HG02840 (cell line): ENCODE results near the gene AKT1S1.

Experiments used
- ATAC-seq: cut with Tn5 transposase; IDR thresholded peaks from one replicate; pipeline ENCODE4 v1.9.1; 2021; ENCODE audit warnings: mild to moderate bottlenecking, moderate library complexity, moderate number of reproducible peaks; ENCODE audit not compliant: unreplicated experiment, low FRiP score

The AKT1S1 gene

DNA sequence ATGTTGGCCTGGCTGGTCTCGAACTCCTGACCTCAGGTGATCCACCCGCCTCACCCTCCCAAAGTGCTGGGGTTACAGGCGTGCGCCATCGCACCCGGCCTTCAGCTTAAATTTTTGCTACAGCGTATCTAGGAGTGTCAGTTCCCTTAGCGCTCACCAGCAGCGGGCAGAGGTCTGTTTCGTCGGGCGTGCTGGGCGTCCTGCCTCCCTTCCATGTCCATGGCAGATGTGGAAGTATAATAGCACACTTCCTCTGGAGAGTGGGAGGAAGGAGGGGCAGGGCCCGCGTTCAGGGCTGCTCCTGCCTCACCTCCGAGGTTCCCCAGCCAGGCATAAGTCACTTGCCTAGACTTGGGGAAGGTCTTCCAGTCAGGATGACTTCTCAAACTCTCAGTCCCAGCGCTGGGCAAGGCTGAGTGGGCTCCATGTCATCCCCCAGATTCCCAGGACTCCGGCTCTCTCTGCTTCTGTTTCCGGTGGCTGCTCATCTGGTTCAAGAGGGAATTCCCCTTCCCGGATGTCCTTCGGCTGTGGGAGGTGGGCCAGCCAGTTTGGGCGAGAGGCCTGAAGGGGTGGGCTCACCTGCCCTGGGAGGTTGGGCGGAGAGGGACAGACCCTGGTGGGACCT is 10.0 kb upstream of the AKT1S1 start:
- ATAC-seq: no peak

DNA sequence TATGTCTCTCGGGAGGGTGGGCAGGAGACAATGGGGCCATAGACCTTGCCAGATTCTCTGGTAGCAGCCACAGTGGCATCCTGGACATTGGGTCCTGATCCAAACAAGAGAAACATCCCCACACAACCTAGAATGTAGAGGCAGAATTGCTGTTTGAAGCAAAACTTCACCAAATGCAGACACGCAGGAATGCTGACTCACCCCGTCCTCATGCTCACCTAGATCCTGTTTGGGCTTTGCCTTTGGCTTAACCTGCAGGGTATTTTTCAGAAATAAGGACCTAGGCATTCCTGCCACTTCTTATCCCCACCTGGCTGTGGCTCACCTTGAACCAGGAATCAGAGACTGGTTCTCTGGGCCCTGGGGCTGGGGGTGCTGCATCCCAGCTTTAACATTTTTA is 7.6 kb upstream of the AKT1S1 start:
- no peak for ATAC-seq

DNA sequence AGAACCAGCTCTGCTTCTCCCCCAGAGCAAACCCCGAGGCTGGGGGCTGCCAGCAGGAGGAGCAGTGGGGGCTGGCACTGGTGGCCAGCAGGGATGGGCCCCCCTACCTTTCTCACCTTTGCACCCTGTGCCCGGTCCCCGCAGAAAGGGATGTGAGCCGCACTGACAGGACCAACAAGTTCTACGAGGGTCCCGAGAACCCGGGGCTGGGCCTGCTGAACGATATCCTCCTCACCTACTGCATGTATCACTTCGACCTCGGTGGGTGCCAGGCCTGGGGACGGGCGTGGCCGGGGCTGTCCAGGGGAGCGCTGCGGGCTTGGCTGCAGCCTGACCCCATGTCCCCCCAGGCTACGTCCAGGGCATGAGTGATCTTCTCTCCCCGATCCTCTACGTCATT is 7.0 kb upstream of the AKT1S1 start:
- ATAC-seq: no peak

DNA sequence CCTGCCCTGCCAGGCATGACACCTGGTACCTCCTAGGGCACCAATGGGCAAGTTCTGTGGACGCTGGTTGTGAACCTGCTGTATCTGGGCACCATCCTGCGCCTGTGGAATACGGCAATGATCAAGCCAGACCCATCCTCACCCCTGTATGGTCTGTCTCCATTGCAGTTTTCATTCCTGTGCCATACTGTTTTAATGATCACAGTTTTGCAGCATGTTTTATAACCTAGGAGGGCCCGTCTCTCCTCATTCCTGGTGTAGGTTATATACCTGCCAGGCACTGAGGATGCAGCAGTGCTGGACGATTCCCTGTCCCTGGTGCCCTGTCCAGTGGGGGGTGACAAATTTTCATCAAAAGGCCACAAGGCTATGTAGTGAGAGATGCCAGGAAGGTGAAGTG is 5.9 kb upstream of the AKT1S1 start:
- no peak for ATAC-seq

DNA sequence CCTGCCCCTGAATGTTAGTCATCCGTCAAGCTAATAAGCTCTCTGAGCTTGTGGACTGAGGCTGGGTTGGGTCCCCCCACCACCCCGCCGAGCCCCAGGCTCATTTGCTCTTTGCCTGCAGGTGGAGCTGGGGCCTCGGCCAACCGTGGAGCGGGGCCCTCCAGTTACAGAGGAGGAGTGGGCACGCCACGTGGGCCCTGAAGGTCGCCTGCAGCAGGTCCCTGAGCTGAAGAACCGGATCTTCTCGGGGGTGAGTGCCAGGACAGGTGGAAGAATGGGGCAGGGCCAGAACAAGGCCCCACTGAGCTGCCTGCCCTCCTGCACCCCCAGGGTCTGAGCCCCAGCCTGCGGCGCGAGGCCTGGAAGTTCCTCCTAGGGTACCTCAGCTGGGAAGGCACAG is 5.5 kb upstream of the AKT1S1 start:
- no peak for ATAC-seq

DNA sequence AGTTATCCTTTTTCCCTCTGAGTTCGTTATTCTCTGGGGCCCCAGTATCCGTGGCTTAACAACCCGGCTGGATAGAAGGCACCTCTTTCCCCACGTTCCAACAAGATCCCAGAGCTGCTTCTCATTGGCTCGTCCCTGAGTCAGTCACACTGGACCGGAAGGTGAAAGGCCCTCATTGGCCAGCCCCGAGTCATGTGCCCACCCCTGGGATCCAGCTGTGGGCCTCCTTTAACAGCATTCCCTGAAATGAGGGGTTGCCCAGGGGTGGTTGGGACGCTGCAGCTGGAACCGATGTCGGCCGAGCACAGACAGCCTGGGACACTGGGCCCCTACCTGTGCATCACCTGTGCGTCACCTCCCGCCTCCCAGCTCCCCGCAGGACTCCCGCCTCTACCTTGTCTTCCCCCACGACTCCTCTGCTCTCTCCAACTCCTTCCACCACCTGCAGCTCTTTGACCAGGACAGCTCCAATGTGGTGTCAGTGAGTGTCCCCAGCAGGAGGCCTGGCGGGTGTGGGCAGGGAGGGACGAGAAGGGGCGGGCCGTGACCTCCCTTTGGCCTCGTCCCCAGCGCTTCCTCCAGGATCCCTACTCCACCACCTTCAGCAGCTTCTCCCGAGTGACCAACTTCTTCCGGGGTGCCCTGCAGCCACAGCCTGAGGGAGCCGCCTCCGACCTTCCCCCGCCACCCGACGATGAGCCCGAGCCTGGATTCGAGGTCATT is 4.7 kb upstream of the AKT1S1 start:
- ATAC-seq: no peak

DNA sequence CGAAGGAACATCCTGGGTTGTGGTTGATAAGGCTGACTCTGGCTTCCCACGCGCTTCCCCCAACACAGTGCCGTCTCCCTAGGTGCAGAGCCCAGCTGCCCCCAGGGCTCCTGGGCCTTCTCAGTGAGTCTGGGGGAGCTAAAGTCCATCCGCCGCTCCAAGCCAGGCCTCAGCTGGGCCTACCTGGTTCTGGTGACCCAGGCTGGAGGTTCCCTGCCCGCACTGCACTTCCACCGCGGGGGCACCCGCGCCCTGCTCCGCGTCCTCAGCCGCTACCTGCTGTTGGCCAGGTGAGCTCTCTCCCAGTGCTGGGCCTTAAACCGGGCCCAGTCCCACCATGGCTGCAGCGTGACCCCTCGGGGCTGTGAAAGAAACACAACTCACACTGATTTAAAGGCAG is 4.0 kb upstream of the AKT1S1 start:
- ATAC-seq: no peak

DNA sequence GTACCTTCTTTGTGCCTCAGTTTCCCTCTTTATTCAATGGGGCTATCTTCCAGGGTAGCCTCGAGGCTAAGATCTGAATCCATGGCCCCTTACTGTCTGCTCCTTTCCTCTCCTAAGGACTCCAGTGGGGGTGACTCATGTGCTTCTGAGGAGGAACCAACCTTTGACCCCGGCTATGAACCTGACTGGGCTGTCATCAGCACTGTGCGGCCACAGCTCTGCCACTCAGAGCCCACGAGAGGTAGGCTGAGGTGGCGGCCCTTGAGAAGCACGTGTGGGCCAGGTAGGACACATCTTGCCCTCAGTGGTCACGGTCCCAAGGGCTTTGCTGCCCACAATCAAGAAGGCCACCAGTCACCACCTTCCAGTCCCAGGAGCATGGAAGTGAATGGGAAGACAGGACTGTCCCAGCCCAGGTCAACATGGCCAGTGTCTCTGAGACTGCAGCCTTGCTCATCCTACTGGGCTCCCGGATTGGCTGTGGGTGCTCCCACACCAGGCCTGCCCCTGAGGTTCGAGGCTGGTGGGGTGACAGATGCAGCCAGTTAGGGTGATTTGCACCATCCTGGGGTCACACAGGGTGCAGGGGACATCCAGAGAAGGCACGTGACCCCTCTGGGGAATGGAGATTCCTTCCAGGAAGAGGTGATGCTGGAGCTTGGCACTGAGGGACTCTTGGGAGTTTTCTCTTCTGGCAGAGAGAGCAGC is 3.2 kb upstream of the AKT1S1 start:
- ATAC-seq: no peak

DNA sequence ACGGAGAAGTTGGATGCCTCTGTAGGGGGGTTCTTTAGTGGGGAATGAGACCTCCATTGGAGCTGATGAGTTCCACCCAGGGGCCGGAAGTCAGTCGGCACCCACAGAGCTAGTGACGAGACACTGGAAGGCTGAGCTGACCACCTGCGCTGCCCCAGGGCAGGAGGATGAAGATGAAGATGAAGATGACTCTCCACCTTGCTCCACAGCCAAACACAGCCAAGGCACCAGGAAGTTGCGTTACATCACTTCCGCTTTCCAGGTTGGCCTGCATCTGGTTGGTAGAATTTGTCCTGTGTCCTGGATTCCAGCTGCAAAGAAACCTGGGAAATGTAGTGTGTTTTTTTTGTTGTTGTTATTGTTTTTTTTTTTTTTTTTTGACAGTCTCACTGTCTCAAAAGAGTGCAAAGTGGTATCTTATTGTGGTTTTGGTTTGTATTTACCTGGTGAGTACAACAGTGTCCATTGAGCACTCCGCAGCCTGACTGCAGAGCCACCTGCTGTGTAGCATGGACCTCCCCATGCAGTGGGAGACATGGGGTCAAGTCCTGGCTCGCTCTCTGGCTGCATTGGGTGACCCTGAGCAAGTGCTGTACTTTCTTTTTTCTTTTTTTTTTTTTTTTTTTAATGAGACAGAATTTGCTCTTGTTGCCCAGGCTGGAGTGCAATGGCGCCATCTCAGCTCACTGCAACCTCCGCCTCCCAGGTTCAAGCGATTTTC is 2.2 kb upstream of the AKT1S1 start:
- no peak for ATAC-seq

DNA sequence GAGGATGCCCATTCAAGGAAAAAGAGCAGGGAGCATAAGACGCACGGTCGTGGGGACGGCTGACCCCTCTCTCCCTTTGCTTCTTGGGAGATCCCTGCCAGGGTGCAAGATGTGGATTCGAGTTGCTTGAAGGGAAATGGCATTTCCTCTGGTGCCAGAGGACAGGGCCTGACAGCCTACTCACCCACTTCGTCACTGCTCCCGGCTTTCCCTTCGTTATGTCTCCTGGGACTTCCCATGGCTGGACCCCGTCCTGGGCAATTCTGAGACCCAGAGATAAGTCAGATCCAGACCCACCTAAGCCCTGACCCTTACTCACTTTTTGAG is 1.6 kb upstream of the AKT1S1 start:
- no peak for ATAC-seq

DNA sequence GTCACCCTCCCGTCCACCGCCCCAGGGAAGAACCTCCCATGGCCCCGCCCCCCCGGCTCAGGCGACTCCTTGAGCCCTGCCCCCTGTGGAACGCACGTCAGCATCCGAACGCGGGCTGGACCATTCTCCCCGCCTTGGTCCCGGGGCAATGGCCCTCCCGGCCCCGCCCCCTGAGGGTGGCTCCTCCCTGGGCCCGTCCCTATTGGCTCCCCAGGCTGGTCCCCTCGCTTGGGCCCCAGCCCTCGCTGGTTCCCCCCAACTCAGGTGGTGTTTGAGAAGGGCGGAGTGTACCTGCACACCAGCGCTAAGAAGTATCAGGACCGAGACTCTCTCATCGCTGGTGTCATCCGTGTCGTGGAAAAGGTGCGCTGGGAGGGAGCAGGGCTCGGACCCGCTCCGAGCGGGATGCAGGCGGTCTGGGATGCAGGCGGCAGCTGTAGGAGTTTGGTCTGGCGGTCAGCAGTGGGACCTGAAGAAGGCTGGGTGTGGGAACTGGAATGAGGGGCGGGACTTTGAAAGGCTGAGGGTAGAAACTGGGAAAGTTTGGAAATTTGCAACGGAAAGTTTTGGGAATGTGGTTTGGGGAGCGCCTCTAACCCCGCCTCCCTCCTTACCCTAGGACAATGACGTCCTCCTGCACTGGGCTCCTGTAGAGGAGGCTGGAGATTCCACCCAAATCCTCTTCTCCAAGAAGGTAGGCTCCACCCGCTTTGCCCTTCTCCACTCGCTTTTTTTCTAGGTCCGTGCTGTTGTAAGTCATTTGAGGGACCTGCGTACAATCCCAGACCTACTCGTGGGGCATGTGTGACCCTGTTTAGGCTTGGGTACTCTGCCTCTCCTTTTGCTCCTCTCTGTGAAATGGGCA is 956 bp upstream of the AKT1S1 start:
- peak; percentile 30 for ATAC-seq

DNA sequence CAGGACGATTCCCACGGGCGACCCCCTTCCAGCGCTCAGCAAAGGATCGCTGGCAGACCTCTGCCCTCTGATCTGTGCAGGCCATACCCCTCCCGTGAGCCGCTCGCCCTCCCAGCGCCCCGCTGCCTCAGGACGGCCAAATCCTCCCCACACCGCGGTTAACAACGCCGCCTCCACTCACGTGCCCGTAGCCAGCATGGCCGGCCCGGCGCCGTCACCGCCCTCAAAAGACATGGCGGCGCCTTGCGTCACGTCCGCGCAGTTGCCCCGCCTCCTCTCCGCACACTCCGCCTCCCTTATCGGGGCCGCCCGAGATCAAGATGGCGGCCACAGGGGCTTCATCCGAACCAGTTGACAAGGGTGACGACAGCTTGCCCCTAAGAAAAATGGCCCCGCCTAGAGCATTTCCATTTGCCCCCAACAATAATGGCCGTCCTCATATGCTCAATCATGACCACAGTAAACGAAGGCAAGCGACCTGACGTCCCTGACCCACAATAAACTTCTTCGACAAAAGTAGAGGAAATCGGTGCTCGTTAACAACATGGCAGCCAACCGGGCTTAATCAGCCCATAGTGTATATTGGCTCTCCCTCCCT is 634 bp downstream of the AKT1S1 start:
- peak; percentile 44 for ATAC-seq

DNA sequence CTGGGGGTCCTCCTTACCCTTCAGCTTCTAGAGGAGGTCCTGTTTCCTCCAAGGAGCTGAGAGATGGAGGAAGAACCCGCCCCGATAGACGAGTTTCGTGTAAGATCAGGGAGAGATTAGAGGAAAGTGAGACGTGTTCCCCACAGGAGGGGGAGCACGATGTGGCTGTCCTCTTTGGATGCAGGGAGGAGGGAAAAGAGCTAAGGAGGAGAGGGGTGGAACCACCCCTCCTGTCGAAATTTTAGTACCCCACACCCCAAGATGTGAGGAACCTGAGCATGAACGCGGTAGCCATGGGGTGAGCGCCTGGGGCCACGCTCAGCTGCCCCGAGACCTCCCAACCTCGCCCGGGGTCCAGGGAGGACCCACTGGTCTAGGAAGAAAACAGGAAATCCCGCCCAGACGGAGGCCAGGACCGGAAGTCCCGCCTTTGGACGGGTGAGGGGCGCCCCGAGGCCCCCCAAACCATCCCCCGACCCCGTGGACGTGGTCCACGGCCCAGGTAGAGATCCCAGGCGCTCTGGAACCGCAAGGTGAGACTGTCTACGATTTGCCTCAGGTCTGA is 1.2 kb downstream of the AKT1S1 start:
- no peak for ATAC-seq

DNA sequence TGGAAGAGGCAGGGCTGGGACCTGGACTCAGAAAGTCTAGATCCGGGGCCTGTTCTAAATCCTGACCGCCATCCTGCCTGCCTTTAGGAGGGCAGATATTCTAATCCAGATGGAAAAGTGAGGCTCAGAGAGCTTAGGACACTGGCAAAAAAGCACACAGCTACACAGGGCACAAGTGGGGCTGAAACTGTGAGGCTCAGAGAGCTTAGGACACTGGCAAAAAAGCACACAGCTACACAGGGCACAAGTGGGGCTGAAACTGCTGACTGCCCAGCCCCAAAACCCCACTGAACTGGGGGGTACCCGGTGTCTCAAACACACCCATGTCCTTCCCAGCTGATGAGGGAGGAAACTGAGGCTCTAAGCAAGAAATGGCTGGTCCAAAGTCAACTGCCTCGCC is 2.0 kb downstream of the AKT1S1 start:
- ATAC-seq: no peak

DNA sequence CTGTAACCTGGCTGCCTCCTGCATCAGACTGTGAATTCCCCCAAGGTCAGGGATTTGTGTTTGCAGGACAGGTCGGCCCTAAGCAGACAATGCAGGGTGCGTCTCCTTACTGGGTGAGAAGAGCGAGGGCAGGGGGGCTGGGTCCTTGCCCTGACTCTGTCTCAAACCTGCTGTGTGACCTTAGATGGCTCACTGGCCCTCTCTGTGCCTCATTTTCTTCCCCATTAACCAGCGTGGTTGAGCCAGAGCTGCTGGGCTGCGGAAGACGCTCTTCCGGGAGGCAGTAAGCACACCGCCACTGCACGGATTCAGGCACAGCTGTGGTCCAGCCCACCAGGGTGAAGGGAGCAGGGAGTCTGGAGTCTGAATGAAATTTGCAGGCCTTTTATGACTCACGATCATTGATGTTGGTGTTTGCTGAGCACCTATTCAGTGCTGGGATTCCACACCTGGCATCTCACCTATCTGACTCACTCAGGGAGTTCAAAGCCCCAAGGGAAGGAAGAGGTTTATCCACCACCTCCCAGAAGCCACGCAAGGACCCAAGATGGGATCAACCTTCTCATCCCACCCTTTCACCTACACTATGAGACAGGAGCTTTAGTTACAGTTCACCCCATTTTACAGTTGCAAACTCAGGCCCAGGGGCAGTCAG is 2.5 kb downstream of the AKT1S1 start:
- ATAC-seq: no peak

DNA sequence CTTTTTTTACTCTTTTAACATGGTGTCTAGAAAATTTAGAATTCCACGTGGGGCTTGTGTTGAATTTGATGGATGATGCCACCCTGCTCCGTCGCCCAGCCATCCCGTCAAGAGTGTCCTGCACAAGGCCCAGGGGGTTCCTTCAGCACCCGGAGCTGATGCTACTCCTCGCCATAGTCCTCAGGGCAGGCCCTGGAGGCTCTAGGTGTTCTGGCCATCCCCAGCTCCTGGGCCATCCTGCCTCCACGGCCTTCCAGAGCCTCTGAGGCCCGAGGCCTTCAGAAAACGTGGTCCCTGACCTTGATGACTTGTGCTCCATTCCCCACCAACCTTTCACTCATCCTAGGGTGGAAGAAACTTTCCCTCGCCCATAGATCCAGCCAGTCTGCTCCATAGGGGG is 3.3 kb downstream of the AKT1S1 start:
- no peak for ATAC-seq

DNA sequence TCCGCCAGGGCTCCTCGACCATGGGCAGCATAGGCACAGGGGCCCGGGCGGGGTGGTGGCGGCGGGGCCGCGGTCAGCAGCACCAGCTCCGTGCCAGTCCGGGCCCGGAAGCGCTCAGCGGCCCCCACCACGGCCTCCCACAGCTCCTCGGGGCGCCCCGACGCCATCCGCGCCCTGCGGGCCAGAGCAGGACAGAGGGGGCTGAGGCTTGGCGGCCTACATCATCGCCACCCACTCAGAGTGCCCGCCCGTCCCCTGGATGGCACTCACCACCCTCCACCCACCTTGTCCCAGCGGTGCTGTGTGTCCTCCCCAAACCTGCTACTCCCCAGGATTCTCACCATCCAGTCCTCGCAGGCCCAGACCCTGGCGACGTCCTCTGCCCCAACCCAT is 4.0 kb downstream of the AKT1S1 start:
- no peak for ATAC-seq

DNA sequence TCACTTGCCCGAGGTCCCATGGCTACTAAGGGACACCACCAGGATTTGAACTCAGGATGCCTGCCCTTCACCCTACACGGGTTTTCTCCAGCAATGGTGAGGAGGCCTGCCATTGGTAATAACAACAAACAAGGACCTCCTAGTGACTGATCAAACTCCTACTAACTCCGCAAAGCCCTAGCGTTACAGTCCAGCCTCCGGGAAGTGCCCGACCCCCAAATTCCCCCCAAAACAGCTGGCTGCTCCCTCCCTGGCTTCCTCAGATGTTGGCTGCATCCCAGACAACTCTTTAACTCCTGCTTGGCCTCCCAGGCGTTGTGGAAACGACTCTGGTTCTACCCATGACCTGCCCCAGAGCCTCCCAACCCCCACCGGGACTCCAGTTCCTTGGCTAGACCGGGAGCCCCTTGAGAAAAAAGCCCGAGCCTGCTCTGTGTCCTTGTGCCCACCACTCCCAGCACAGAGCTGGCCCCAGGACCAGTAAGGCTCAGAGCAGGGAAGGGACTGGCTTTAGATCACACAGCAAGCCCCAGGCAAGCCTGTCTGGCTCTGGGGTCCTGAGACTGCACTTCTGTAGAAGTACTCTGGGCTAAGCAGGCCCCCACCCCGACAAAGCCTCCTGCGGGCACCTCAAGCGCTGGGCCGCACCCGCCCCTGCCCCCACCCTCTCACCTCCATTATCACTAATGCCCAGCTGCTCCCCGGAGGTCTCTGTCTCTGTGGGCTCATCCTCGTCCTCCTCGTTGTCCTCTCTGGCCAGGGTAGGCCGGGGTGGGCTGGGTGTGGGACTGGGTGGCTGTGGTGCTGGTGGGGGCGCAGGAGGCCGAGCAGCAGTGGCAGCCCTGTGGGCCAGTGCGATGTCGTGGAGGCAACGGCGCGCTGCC is 4.7 kb downstream of the AKT1S1 start:
- no peak for ATAC-seq
